Hematopoietic multipotent progenitor cell treated with erythropoietin and hydrocortisone succinate and interleukin-3 and kit ligand, for 6 days (in vitro differentiated cells): ENCODE data around the gene CHML.

Experiments used
- DNase-seq: peaks from one replicate; pipeline ENCODE4 v3.0.0-alpha.2; 2015

CHML gene

GRCh38 chr1:241645199-241645598 is 5.0 kb upstream of the CHML start:
- no peak for DNase-seq

GRCh38 chr1:241644259-241644658 is 4.1 kb upstream of the CHML start:
- DNase-seq: no peak

- no peak for DNase-seq
Measured at GRCh38 chr1:241642593-241642944, 2.4 kb upstream of the CHML start.

- DNase-seq: no peak
Measured at GRCh38 chr1:241641773-241642592, 1.8 kb upstream of the CHML start.

- peak; percentile 8 for DNase-seq
Measured at GRCh38 chr1:241640867-241641622, 876 bp upstream of the CHML start.

GRCh38 chr1:241639623-241640148 is 483 bp downstream of the CHML start:
- DNase-seq: peak; percentile 71

- DNase-seq: peak; percentile 44
Measured at GRCh38 chr1:241638909-241639622, 1.1 kb downstream of the CHML start.

GRCh38 chr1:241638099-241638682 is 2.0 kb downstream of the CHML start:
- DNase-seq: peak; percentile 14

GRCh38 chr1:241637604-241638003 is 2.6 kb downstream of the CHML start:
- DNase-seq: peak; percentile 61

- DNase-seq: no peak
Measured at GRCh38 chr1:241637046-241637590, 3.1 kb downstream of the CHML start.

- DNase-seq: no peak
Measured at GRCh38 chr1:241636291-241636690, 3.9 kb downstream of the CHML start.

GRCh38 chr1:241635556-241636152 is 4.5 kb downstream of the CHML start:
- no peak for DNase-seq

- DNase-seq: no peak
Measured at GRCh38 chr1:241632987-241633386, 7.2 kb downstream of the CHML start.

- no peak for DNase-seq
Measured at GRCh38 chr1:241631674-241632073, 8.5 kb downstream of the CHML start.

GRCh38 chr1:241630899-241631298 is 9.3 kb downstream of the CHML start:
- DNase-seq: no peak

GRCh38 chr1:241630476-241630875 is 9.7 kb downstream of the CHML start:
- no peak for DNase-seq

GRCh38 chr1:241630005-241630404 is 10.2 kb downstream of the CHML start:
- DNase-seq: no peak

GRCh38 chr1:241627453-241628259 is 12.5 kb downstream of the CHML start:
- DNase-seq: peak; percentile 84

- DNase-seq: peak; percentile 76
Measured at GRCh38 chr1:241624935-241625334, 15.2 kb downstream of the CHML start.

GRCh38 chr1:241622669-241623068 is 17.5 kb downstream of the CHML start:
- DNase-seq: no peak

GRCh38 chr1:241617426-241617825 is 22.7 kb downstream of the CHML start:
- DNase-seq: no peak
